NCI-H1417 treated with DMSO at 0.1 percent for 48 hours (cell line): Measurements from ENCODE around the gene RBBP5.
A peak's percentile ranks its signal among the peaks of the same experiment; 100 is the strongest.

ENCODE experiments used
- DNase-seq: peaks from one replicate; lab custom pipeline; 2025; lab: John Stamatoyannopoulos, UW

RBBP5 gene

DNA sequence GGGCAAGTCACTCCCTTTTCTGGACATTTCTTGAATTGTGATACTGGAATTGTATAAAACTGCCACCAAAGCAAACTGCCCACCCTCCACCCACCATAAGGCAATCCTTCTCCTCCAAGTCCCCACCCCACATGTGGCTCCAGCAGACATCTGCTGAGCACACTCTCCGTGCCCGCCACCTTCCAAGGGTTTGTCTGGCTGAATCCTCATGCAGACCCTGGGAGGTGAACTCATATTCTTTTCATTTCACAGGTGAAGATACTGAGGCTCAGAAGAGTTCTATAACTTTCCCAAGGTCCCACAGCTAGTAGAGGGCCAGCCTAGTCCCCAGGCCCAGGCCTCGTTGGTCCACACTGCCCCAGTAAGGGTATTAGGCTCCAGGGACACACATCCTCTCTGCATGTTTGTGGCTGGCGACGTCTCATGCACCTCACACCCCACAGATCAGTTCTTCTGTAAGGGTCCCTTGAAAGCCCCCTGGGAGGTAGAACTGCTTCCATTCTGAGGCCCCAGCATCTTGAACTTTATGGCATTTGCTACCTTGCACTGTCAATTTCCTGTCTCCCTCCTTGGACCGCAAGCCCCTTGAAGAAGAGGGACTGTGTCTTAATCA is 64.7 kb downstream of the RBBP5 start:
- DNase-seq: no peak

DNA sequence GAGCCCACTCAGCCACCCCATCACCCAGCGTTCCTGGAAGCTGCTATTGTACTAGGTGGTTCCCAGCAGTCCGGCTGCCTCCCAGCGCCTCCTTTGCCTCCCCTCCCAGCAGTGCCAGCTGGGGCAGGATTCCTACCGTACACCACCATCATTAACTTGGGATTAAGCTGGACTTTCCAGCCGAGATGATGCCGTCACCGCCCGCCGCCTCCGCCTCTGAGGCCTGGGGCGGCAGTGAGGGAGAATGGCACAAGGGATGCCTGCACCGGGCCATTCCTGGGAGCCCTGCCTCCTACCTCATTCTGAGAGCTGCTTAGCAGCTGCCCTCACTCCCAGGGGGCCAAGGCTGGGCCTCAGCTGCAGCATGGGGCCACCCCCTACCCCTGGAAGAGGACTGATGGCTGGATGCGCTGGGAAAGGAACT is 65.6 kb downstream of the RBBP5 start:
- DNase-seq: no peak

DNA sequence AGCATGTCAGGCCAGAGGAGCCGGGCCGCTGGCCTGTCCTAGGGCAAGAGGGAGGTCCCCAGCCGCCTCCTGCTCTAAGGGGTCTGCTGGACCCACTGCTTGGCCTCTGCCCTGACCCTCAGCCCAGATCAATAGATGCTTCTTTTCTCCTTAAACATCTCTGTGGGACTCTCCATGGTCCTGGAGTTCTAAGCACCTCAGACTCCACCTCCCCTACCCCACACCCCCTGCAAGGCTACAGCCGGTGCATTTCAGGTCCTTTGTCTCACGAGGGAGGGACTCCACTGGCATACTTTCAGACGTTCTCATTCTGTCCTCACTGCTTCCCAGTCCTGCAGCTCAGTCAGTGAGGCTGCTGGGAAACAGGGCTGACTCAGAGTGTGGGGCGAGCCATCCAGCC is 67.8 kb downstream of the RBBP5 start:
- DNase-seq: no peak

GRCh38 chr1:205053296-205053695 is 68.5 kb downstream of the RBBP5 start:
- DNase-seq: no peak

- DNase-seq: no peak
Observed at GRCh38 chr1:205052690-205053089, 69.1 kb downstream of the RBBP5 start.

GRCh38 chr1:205049479-205049878 is 72.3 kb downstream of the RBBP5 start:
- no peak for DNase-seq

GRCh38 chr1:205048382-205048781 is 73.4 kb downstream of the RBBP5 start:
- no peak for DNase-seq

- DNase-seq: no peak
Observed at GRCh38 chr1:205047764-205048231, 74.0 kb downstream of the RBBP5 start.

- no peak for DNase-seq
Observed at GRCh38 chr1:205046870-205047269, 74.9 kb downstream of the RBBP5 start.

- DNase-seq: no peak
Observed at GRCh38 chr1:205045146-205045545, 76.6 kb downstream of the RBBP5 start.

DNA sequence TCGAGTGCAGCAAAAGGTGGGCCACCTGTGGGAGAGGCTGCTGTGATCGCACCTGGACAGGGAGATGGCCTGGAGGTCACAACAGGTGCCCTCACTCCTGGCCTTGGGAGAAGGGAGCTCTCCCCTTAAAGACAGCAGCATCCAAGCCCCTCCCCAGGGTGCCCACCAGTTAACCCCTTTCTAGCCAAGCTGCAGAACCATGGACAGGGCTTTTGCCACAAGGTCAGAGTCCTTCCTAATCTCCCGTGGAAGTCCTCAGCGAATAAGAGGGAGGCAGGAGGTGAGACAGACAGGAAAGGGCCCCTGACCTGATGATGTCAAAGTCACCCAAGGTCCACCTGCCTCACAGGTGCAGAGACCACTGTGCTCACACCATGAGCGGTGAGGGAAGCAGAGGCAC is 77.0 kb downstream of the RBBP5 start:
- no peak for DNase-seq

GRCh38 chr1:205043866-205044265 is 77.9 kb downstream of the RBBP5 start:
- DNase-seq: no peak

- peak; percentile 3 for DNase-seq
Observed at GRCh38 chr1:205042911-205043806, 78.6 kb downstream of the RBBP5 start, which contains the start of gene CNTN2. TSS of gene CNTN2 (plus strand) at chr1:205043212. CDS start at chr1:205053186, 9,974 bp downstream.

GRCh38 chr1:205041998-205042910 is 79.5 kb downstream of the RBBP5 start:
- DNase-seq: no peak

DNA sequence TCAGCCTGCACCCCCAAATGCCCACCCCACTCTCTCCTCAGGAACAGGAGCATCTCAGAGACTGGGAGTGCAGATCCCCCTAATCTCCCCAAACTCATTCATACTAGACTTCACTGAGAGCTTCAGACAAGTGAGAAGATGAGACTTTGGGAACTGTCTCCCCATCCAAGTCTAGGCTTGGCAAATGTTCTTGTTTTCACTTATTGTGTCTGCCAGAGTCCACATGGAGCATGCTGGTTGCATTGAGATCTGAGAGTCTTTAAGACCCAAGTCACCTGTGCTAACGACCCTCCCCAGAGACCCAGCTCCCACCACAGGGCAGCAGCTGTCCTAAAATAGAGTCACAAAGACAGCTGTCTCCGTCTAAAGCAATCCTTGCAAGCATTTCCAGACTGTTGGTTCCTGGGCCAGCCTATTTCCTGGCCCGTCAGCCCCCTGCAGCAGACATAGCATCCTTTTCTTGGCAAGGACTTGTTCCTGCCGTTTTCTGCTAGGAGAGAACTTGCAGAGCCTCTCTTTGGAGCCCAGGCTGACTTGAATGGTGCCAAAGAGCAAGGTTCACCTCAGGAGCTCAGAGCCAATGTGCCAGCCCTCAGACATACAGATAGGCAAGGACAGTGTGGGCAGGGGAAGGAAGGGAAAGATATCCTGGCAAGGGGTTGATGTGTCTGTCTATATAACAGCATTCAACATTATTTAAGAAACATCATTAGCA is 80.6 kb downstream of the RBBP5 start:
- no peak for DNase-seq

DNA sequence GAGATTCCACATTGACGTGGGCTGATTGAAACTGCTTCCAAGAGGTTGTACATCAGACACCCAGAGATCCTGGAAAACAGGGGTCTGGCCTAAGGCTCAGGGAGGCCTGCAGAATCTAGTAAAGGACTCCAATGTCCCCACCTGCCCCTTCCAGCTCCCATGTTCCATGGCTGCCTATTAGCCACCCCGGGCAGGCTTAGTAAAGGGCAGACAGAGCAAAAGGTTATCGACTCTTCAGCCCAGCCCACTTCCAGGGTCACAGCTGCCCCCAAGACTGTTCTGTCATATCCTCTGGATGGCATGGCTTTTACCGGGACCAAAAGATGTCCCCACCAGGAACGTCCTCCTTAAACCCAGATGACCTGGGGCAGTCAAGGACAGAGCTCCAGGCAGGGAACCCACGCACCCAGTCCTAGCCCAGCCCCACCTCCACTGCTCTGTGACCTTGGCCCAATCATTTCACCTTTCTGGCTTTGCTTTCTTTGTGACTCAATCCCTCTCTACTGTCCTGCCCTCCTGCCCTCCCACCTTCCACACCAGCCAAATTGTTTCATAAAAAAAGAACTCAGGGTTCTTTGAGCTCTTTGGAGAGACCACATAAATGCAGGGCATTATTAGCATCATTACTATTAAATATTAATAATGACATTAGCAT is 83.5 kb downstream of the RBBP5 start:
- DNase-seq: no peak

GRCh38 chr1:205037539-205037938 is 84.2 kb downstream of the RBBP5 start:
- no peak for DNase-seq
